Measurements from ENCODE around the gene IL12RB1. TPM values are rescaled to one million over a fixed set of nuclear protein-coding genes. Genes with fewer than 3 reads are reported as not detected.

Gene IL12RB1
- total RNA-seq, 2 experiments from 2014 or later = 17.2 to 20.0 TPM

- H3K27me3 Mint-ChIP-seq = no peaks in the 10 kb centered on the region
- peaks cover 23% of the 10 kb centered on the region for H3K36me3 Mint-ChIP-seq (ENCODE audit: low read depth)
- no peaks in the 10 kb centered on the region for H3K9me3 Mint-ChIP-seq (ENCODE audit: low read depth)
- H3K4me3 Mint-ChIP-seq = no peak overlapping the region
- ChIA-PET CTCF (interaction anchor here (2.0 kb wide), 1 partner anchor 31 kb away, joined by 8 read pairs; no protein-coding TSS in a partner anchor), POLR2A (no interaction called here)
- intact Hi-C loops (cut with DNase I, micrococcal nuclease) = no loop called here
- no peak for ATAC-seq
- DNase-seq = no peak
- H3K4me1 Mint-ChIP-seq = peaks cover 34% of the 10 kb centered on the region
- peak overlapping the region; percentile 31 for H3K27ac Mint-ChIP-seq
Measured at GRCh38 chr19:18121166-18121565, 34.4 kb upstream of the IL12RB1 start.

- no peak for ATAC-seq
- CTCF ChIA-PET = interaction anchor here (0.6 to 2.0 kb wide), 4 partner anchors 30 to 128 kb away, joined by 3 to 8 read pairs (median 5); partner anchors contain the start of gene IL12RB1
- intact Hi-C loops (cut with DNase I, micrococcal nuclease) = no loop called here
- POLR2A ChIA-PET = interaction anchor here (0.6 kb wide), 1 partner anchor 799 kb away, joined by 3 read pairs; the partner anchor contains the start of gene COPE
- H3K27ac Mint-ChIP-seq = peak overlapping the region; percentile 84
- no peaks in the 10 kb centered on the region for H3K27me3 Mint-ChIP-seq
- H3K36me3 Mint-ChIP-seq (ENCODE audit: low read depth) = peaks cover 18% of the 10 kb centered on the region
- peak overlapping the region; percentile 74 for H3K4me3 Mint-ChIP-seq
- DNase-seq = no peak
- H3K4me1 Mint-ChIP-seq = peaks cover 34% of the 10 kb centered on the region
- H3K9me3 Mint-ChIP-seq (ENCODE audit: low read depth) = no peaks in the 10 kb centered on the region
Measured at GRCh38 chr19:18120127-18120526, 33.4 kb upstream of the IL12RB1 start.

GRCh38 chr19:18119717-18120105 lies 33.0 kb upstream of the IL12RB1 start:
- H3K27ac Mint-ChIP-seq = peak overlapping the region; percentile 84
- H3K4me1 Mint-ChIP-seq = peaks cover 34% of the 10 kb centered on the region
- ATAC-seq (peak; percentile 36), DNase-seq (peak; percentile 77)
- H3K27me3 Mint-ChIP-seq = no peaks in the 10 kb centered on the region
- ChIA-PET POLR2A (interaction anchor here (0.6 to 0.9 kb wide), 2 partner anchors 22 to 799 kb away, joined by 3 read pairs; partner anchors contain the start of genes COPE and MAST3), CTCF (interaction anchor here (0.7 to 2.0 kb wide), 6 partner anchors 9 to 181 kb away, joined by 3 to 8 read pairs (median 5); partner anchors contain the start of gene IL12RB1)
- intact Hi-C loops (cut with DNase I, micrococcal nuclease) = loop anchor here (2.0 kb wide), 2 partner anchors 33 to 119 kb away; partner anchors contain the start of gene PIK3R2 (in 1 of the 2)
- peaks cover 17% of the 10 kb centered on the region for H3K36me3 Mint-ChIP-seq (ENCODE audit: low read depth)
- H3K4me3 Mint-ChIP-seq = peak overlapping the region; percentile 74
- H3K9me3 Mint-ChIP-seq (ENCODE audit: low read depth) = no peaks in the 10 kb centered on the region

GRCh38 chr19:18119013-18119716 lies 32.4 kb upstream of the IL12RB1 start:
- intact Hi-C loops (cut with DNase I, micrococcal nuclease) = loop anchor here (2.0 kb wide), 2 partner anchors 34 to 118 kb away; partner anchors contain the start of gene PIK3R2 (in 1 of the 2)
- Mint-ChIP-seq H3K27me3 (no peaks in the 10 kb centered on the region), H3K27ac (peak overlapping the region; percentile 84), H3K36me3 (ENCODE audit: low read depth) (peaks cover 12% of the 10 kb centered on the region), H3K4me3 (peak overlapping the region; percentile 74), H3K4me1 (peaks cover 34% of the 10 kb centered on the region), H3K9me3 (ENCODE audit: low read depth) (no peaks in the 10 kb centered on the region)
- ChIA-PET POLR2A (interaction anchor here (0.9 kb wide), 1 partner anchor 21 kb away, joined by 3 read pairs; the partner anchor contains the start of gene MAST3), CTCF (interaction anchor here (0.7 to 2.0 kb wide), 9 partner anchors 8 to 181 kb away, joined by 3 to 8 read pairs (median 4); partner anchors contain the start of gene IL12RB1)
- ATAC-seq (peak; percentile 63), DNase-seq (peak; percentile 66)

DNA sequence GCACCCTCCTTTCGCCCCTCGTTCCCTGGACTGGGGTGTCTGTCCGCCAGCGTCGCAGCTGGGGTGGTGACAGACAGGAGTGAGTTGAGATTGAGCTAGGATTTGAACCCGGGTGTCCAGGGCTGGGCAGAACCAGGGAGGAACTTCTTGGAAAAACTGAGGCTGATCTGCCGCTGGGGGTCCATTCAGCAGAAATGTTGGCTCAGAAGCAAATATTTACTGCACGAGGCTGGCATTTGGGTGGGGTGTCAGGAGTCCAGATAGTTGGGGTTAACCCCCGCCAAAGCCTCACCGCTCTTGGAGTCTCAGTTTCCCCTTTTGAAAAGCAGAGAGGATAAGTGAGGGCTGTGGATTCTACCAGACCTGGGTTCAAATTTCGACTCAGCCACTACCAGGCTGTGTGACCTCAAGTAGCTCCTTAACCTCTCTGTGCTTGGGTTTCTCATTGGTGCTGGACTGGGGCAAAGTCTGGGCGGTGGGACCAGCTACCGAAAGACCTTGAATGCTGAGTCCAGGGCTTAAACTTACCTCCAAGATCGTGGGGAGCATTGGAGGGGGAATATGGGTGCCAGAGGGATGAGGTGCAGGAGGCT lies 31.8 kb upstream of the IL12RB1 start:
- H3K4me1 Mint-ChIP-seq = peaks cover 34% of the 10 kb centered on the region
- DNase-seq = peak; percentile 15
- ChIA-PET POLR2A (interaction anchor here (0.5 to 0.9 kb wide), 2 partner anchors 21 to 305 kb away, joined by 3 read pairs; partner anchors contain the start of gene MAST3), CTCF (interaction anchor here (0.6 to 1.7 kb wide), 8 partner anchors 8 to 180 kb away, joined by 3 to 7 read pairs (median 4); partner anchors contain the start of gene IL12RB1)
- no peaks in the 10 kb centered on the region for H3K27me3 Mint-ChIP-seq
- intact Hi-C loops (cut with DNase I, micrococcal nuclease) = loop anchor here (1.0 to 2.0 kb wide), 3 partner anchors 34 to 161 kb away; partner anchors contain the start of gene PIK3R2 (in 1 of the 2)
- H3K4me3 Mint-ChIP-seq = peak overlapping the region; percentile 74
- H3K27ac Mint-ChIP-seq = peak overlapping the region; percentile 84
- ATAC-seq = no peak
- peaks cover 6% of the 10 kb centered on the region for H3K36me3 Mint-ChIP-seq (ENCODE audit: low read depth)
- no peaks in the 10 kb centered on the region for H3K9me3 Mint-ChIP-seq (ENCODE audit: low read depth)

DNA sequence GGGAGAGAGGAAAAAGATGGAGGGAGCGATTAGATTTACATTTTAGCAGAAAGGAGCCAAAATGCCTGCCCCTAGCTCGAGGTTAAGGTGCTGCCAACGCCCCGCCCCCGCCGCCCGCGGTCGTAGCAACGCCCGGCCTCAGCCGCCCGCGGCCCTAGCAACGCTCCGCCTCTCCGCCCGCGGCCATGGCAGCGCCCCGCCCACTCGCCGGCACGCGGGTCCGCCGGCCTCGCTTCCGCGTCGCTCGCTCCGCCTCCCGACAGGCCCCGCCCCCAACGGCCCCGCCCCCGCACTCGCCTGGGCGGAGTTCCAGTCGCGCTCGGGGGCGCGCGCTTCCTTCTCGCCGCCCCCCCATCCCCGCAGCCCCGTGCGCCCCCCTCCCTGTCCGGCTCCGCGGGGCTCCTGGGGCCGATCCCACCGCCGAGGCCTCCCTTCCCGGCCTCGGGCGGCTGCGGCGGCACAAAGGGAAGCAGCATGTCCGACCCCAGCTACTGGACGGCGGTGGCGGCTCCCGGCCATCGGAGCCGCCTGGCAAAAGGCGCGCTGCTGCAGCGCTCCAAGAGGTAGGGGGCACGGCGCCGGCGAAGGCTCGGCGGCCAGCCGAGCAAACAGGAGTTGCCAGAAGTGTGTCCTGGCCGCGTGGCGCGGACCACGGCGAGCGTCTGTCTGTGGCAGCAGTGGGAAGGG lies 31.1 kb upstream of the IL12RB1 start:
- Mint-ChIP-seq H3K4me1 (peaks cover 35% of the 10 kb centered on the region), H3K9me3 (ENCODE audit: low read depth) (no peaks in the 10 kb centered on the region), H3K27me3 (no peaks in the 10 kb centered on the region), H3K4me3 (peak overlapping the region; percentile 74), H3K36me3 (ENCODE audit: low read depth) (peaks cover 3% of the 10 kb centered on the region), H3K27ac (peak overlapping the region; percentile 84)
- POLR2A ChIA-PET = no interaction called here
- ATAC-seq (peak; percentile 79), DNase-seq (peak; percentile 97)
- CTCF ChIA-PET = interaction anchor here (0.6 to 1.3 kb wide), 6 partner anchors 26 to 121 kb away, joined by 3 to 4 read pairs (median 3); no protein-coding TSS in a partner anchor
- intact Hi-C loops (cut with DNase I, micrococcal nuclease) = loop anchor here (1.0 to 2.0 kb wide), 13 partner anchors 21 to 518 kb away; partner anchors contain the start of genes PIK3R2 (in 2 of the 2), ELL (in 1 of the 2), LSM4 (in 1 of the 2) and MAP1S (in 1 of the 2)

DNA sequence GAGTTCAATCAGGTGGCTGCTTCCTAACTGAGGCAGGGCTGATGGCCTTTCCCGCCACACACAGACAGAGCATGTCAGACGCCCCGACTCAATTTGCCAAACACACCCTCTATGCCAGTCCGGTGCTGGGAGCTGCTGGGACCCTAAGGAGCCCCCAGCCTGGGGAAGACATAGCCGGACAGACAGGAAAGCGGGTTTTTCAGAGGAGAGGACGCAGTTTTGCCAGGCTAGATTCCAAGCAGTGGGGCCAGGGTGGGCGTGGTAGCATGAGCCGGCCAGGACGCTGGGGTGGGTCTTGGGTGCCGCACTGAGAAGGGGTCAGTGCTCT lies 30.6 kb upstream of the IL12RB1 start:
- H3K4me1 Mint-ChIP-seq = peaks cover 38% of the 10 kb centered on the region
- intact Hi-C loops (cut with DNase I, micrococcal nuclease) = loop anchor here in 1 of 2 experiments (1.0 kb wide), 10 partner anchors 20 to 519 kb away; partner anchors contain the start of genes ELL, LSM4, MAP1S and MAST3
- POLR2A ChIA-PET = no interaction called here

GRCh38 chr19:18114483-18114882 lies 27.7 kb upstream of the IL12RB1 start:
- ChIA-PET CTCF (no interaction called here), POLR2A (no interaction called here)
- H3K4me3 Mint-ChIP-seq = no peak overlapping the region
- intact Hi-C loops (cut with DNase I, micrococcal nuclease) = no loop called here
- DNase-seq (no peak), ATAC-seq (no peak)
- H3K27me3 Mint-ChIP-seq = no peaks in the 10 kb centered on the region
- H3K27ac Mint-ChIP-seq = no peak overlapping the region
- H3K9me3 Mint-ChIP-seq (ENCODE audit: low read depth) = no peaks in the 10 kb centered on the region
- H3K4me1 Mint-ChIP-seq = peaks cover 25% of the 10 kb centered on the region
- H3K36me3 Mint-ChIP-seq (ENCODE audit: low read depth) = no peaks in the 10 kb centered on the region

More for the DNA sequence above, 30.6 kb upstream of the IL12RB1 start:
- Mint-ChIP-seq H3K9me3 (ENCODE audit: low read depth) (no peaks in the 10 kb centered on the region), H3K36me3 (ENCODE audit: low read depth) (peaks cover 3% of the 10 kb centered on the region), H3K27me3 (no peaks in the 10 kb centered on the region), H3K27ac (peak overlapping the region; percentile 73), H3K4me3 (peak overlapping the region; percentile 74)
- peak; percentile 16 for DNase-seq
- CTCF ChIA-PET = interaction anchor here (0.6 to 1.3 kb wide), 4 partner anchors 26 to 121 kb away, joined by 3 to 4 read pairs (median 3); no protein-coding TSS in a partner anchor
- ATAC-seq = no peak

GRCh38 chr19:18113827-18114226 lies 27.1 kb upstream of the IL12RB1 start:
- ATAC-seq = no peak
- Mint-ChIP-seq H3K9me3 (ENCODE audit: low read depth) (no peaks in the 10 kb centered on the region), H3K4me3 (no peak overlapping the region), H3K4me1 (peaks cover 22% of the 10 kb centered on the region), H3K27me3 (no peaks in the 10 kb centered on the region), H3K36me3 (ENCODE audit: low read depth) (no peaks in the 10 kb centered on the region), H3K27ac (no peak overlapping the region)
- intact Hi-C loops (cut with DNase I, micrococcal nuclease) = loop anchor here (1.0 to 2.0 kb wide), 4 partner anchors 38 to 138 kb away; no protein-coding TSS in a partner anchor
- ChIA-PET POLR2A (no interaction called here), CTCF (interaction anchor here (0.9 to 1.0 kb wide), 4 partner anchors 39 to 119 kb away, joined by 3 to 7 read pairs (median 4); partner anchors contain the start of gene PIK3R2)
- no peak for DNase-seq

- ChIA-PET CTCF (interaction anchor here (0.6 to 1.0 kb wide), 11 partner anchors 15 to 221 kb away, joined by 3 to 7 read pairs (median 4); partner anchors contain the start of gene PIK3R2), POLR2A (no interaction called here)
- Mint-ChIP-seq H3K27me3 (no peaks in the 10 kb centered on the region), H3K27ac (no peak overlapping the region), H3K4me3 (no peak overlapping the region), H3K36me3 (ENCODE audit: low read depth) (no peaks in the 10 kb centered on the region), H3K9me3 (ENCODE audit: low read depth) (no peaks in the 10 kb centered on the region), H3K4me1 (peaks cover 16% of the 10 kb centered on the region)
- peak; percentile 67 for ATAC-seq
- intact Hi-C loops (cut with DNase I, micrococcal nuclease) = loop anchor here (1.0 to 2.0 kb wide), 4 partner anchors 39 to 139 kb away; no protein-coding TSS in a partner anchor
- peak; percentile 89 for DNase-seq
Measured at GRCh38 chr19:18112989-18113478, 26.3 kb upstream of the IL12RB1 start.
